Lower leg skin (tissue), 4 donors: Measurements from ENCODE around the gene TAF1. TPM values are rescaled to one million over a fixed set of nuclear protein-coding genes. Genes with fewer than 3 reads are reported as not detected.
"Not testable (repeated sequence)": the region's sequence is repeated elsewhere in the genome, so short reads cannot be mapped to it uniquely, and the experiment has no call there.

ENCODE experiments used
- DNase-seq, 2 donors: peaks; one replicate each; pipeline ENCODE4 v3.0.0-alpha.2; 2019; ENCODE audit warnings: low spot score in 2 of 2
- H3K4me3 ChIP-seq: fragments of 200-600 bp; sonication (generic); 2 replicates; pipeline ENCODE4 v1.5.1; 2017; ENCODE audit warnings: mild to moderate bottlenecking, low read depth; ENCODE audit not compliant: poor library complexity, severe bottlenecking
- CTCF ChIP-seq, 3 donors: fragments of 450-650 bp; IDR thresholded peaks; one replicate each; pipeline ENCODE4 v1.5.1; 2016; ENCODE audit warnings: antibody characterized with exemption in 3 of 3, mild to moderate bottlenecking in 3 of 3, moderate library complexity in 2 of 3
- POLR2A ChIP-seq, 2 donors: fragments of 450-650 bp; IDR thresholded peaks; one replicate each; pipeline ENCODE4 v1.6.1; 2016 to 2017; ENCODE audit warnings: antibody characterized with exemption in 2 of 2, mild to moderate bottlenecking in 1 of 2, moderate library complexity in 1 of 2
- WGBS, 2 donors: methylation state at CpG; one replicate each; pipeline ENCODE4 v1.1.5; 2018; 5-methylcytosine and 5-hydroxymethylcytosine counted together
- intact Hi-C: fragments of 100-400 bp; cut with DNase I; formaldehyde crosslinking; loops from one replicate; pipeline ENCODE4 v1.15.0; 2023; ENCODE audit warnings: low total_unique reads
- total RNA-seq, 4 donors: library from RNA; depleted of rRNA; stranded (reverse); fragments of >200 nt; gene quantifications; one replicate each; pipeline ENCODE4 v1.1.0, GENCODE V29; 2016

TAF1 gene, protein sequence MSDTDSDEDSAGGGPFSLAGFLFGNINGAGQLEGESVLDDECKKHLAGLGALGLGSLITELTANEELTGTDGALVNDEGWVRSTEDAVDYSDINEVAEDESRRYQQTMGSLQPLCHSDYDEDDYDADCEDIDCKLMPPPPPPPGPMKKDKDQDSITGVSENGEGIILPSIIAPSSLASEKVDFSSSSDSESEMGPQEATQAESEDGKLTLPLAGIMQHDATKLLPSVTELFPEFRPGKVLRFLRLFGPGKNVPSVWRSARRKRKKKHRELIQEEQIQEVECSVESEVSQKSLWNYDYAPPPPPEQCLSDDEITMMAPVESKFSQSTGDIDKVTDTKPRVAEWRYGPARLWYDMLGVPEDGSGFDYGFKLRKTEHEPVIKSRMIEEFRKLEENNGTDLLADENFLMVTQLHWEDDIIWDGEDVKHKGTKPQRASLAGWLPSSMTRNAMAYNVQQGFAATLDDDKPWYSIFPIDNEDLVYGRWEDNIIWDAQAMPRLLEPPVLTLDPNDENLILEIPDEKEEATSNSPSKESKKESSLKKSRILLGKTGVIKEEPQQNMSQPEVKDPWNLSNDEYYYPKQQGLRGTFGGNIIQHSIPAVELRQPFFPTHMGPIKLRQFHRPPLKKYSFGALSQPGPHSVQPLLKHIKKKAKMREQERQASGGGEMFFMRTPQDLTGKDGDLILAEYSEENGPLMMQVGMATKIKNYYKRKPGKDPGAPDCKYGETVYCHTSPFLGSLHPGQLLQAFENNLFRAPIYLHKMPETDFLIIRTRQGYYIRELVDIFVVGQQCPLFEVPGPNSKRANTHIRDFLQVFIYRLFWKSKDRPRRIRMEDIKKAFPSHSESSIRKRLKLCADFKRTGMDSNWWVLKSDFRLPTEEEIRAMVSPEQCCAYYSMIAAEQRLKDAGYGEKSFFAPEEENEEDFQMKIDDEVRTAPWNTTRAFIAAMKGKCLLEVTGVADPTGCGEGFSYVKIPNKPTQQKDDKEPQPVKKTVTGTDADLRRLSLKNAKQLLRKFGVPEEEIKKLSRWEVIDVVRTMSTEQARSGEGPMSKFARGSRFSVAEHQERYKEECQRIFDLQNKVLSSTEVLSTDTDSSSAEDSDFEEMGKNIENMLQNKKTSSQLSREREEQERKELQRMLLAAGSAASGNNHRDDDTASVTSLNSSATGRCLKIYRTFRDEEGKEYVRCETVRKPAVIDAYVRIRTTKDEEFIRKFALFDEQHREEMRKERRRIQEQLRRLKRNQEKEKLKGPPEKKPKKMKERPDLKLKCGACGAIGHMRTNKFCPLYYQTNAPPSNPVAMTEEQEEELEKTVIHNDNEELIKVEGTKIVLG (N-terminal part only)
- 10 to 100 TPM; 34.3 to 44.9 (median 38.2) TPM for total RNA-seq

DNA sequence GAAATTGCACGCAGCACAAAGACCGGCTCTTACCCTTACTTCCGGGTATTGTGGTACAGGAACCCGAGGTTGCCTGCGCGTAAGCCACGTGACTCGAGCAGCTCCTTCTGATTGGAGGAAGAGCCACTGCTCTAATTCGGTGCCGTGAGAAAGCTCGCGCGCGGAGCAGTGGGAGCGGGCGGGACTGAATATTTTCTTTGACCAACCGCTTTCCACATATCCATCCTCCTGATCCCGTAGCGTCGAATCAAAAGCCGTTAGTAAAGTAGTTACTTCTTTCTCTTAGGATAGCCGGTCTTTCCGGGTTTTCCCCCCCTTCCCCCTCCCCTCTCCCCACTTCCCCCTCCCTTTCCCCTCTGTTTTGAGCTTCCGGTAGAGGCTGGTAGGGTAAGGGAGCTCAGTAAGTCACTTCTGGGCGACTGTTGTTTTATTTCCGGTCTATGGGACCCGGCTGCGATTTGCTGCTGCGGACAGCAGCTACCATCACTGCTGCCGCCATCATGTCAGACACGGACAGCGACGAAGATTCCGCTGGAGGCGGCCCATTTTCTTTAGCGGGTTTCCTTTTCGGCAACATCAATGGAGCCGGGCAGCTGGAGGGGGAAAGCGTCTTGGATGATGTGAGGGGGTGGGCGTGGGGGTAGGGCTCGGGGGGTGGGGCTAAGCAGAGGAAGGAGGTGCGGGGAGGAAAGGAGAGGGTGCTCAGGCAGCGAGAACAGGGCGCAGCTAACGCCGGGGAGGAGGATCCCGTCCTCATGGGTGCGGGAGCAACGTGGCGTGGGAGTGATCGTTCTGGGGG lies at the start of gene TAF1:
Gene TAF1, plus strand, starts transcription at position 483 of the 799 bp plus-strand sequence. Its CDS starts 18 bp downstream, at position 501.
- peak within 1 kb of the TSS; percentile 56 for H3K4me3 ChIP-seq
- 0 to 33% methylated on average over 47 to 51 of the region's 51 CpGs for WGBS, 2 donors
- intact Hi-C loops: no loop called here
- peak; percentile 95 to 98 for DNase-seq
- TF ChIP-seq CTCF (IDR thresholded peaks at IDR 0.05): no peak
- peak in 1 of 2 donors; percentile 40 for TF ChIP-seq POLR2A (IDR thresholded peaks at IDR 0.05)

GRCh38 chrX:71316959-71317358 lies 49.2 kb upstream of the TAF1 start:
- H3K4me3 ChIP-seq, DNase-seq, intact Hi-C loops: not testable (repeated sequence)
- WGBS, 2 donors: 20 to 37% methylated on average over 1 of the region's 1 CpG

DNA sequence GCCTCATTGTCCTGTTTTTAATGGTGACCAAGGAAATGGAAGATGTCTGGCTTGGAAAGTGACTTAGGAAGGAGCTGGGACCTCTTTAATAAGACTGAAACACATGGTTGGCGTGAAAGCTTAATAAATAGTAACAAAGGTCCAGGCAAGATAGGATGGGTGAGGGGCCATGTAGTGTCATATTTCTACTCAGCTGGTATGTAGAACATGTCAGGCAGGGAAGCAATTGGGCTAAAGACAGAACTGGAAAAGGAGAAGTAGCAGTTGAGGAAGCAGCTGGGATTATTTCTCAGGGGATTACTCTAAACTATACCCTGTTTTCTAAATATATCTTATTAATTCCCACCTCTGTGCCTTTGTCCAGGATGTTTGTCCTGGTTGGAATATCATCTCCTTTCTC lies 46.0 kb upstream of the TAF1 start:
- TF ChIP-seq POLR2A (IDR thresholded peaks at IDR 0.05): no peak
- TF ChIP-seq CTCF (IDR thresholded peaks at IDR 0.05): no peak
- no peak for DNase-seq
- 91 to 94% methylated on average over 1 of the region's 1 CpG for WGBS, 2 donors
- H3K4me3 ChIP-seq: no peak overlapping the region
- intact Hi-C loops: no loop called here

- WGBS, 2 donors: 85 to 88% methylated on average over 1 of the region's 1 CpG
- no peak for DNase-seq
- intact Hi-C loops: no loop called here
- TF ChIP-seq POLR2A (IDR thresholded peaks at IDR 0.05): no peak
- no peak for TF ChIP-seq CTCF (IDR thresholded peaks at IDR 0.05)
- no peak overlapping the region for H3K4me3 ChIP-seq
Observed at GRCh38 chrX:71321731-71322130, 44.4 kb upstream of the TAF1 start.

GRCh38 chrX:71324452-71324851 lies 41.7 kb upstream of the TAF1 start:
- H3K4me3 ChIP-seq, intact Hi-C loops, DNase-seq: not testable (repeated sequence)
- WGBS, 2 donors: 93 to 96% methylated on average over 11 of the region's 11 CpGs

DNA sequence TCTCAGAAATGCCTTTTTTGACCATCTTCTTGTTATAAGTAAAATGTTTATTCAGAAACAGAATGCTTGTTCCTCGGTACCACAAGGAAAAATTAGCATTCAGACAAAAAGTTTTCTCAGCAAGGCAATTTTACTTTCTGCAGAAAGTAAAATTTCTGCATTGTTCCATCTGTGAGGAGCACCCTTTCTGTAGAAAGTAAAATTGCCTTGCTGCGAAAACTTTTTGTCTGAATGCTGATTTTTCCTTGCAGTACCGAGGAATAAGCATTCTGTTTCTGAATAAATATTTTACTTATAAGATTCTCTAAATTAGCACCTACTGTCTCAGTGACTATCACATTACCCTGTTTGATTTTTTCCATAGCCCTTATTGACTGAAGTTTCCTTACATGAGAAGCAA lies 39.8 kb upstream of the TAF1 start:
- WGBS, 2 donors: 89 to 100% methylated on average over 3 of the region's 3 CpGs
- DNase-seq: no peak
- intact Hi-C loops: no loop called here
- TF ChIP-seq POLR2A (IDR thresholded peaks at IDR 0.05): no peak
- TF ChIP-seq CTCF (IDR thresholded peaks at IDR 0.05): no peak
- H3K4me3 ChIP-seq: no peak overlapping the region

DNA sequence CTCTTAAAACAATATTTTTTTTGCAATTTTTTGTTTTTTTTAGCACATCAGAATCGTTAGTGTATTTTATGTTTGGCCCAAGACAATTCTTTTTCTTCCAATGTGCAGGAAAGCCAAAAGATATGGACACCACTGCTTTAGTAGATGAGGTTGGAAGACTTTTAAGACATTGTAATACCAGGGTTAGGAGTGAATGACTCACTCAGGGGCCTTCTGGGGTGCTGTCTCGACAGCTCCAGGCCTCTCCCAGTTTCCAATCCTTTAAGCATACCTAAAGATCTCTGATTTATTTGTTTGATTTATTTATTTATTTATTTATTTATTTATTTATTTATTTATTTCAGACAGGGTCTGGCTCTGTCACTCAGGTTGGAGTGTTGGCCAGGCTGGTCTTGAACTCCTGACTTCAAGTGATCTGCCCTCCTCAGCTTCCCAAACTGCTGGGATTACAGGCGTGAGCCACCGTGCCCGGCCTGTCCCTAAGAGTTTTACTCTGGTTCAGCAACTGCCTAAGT lies 16.9 kb upstream of the TAF1 start:
- intact Hi-C loops, H3K4me3 ChIP-seq, DNase-seq: not testable (repeated sequence)
- 44 to 49% methylated on average over 2 of the region's 5 CpGs for WGBS, 2 donors

DNA sequence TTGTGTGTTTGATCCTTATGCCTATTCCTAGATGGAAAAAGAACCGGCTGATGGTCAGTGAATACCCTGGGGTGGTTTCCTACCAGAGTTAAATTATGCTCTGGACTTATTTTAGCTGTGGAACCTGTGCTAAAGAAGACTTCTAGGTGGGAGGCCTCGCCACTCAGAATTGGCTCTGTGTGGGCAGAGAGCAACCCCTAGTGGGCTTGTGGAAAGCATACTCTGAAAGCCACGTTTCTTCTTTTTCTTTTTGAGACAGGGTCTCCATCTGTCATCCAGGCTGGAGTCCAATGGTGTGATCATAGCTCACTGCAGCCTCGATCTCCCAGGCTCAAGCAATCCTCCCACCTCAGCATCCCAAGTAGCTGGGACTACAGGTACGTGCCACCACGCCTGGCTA lies 16.3 kb upstream of the TAF1 start:
- WGBS, 2 donors: 39 to 78% methylated on average over 2 to 3 of the region's 6 CpGs
- intact Hi-C loops, H3K4me3 ChIP-seq, DNase-seq: not testable (repeated sequence)

DNA sequence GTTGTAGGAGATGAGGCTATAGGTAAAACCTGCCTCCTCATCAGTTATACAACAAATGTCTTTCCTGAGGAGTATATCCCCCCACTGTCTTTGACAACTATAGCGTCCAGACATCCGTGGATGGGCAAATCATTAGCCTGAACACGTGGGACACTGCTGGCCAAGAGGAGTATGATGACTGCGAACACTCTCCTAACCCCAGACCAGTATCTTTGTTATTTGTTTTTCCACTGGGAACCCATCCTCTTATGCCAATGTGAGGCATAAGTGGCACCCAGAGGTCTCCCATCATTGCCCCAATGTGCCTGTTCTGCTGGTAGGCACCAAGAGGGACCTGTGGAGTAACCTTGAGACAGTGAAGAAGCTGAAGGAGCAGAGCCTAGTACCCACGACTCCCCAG lies 13.7 kb upstream of the TAF1 start:
- DNase-seq, intact Hi-C loops, H3K4me3 ChIP-seq: not testable (repeated sequence)
- 83 to 100% methylated on average over 4 to 5 of the region's 5 CpGs for WGBS, 2 donors
